HepG2 (cell line): ENCODE measurements around the gene HDHD3. TPM values are rescaled to one million over a fixed set of nuclear protein-coding genes. Genes with fewer than 3 reads are reported as not detected.

Experiments
- ATAC-seq: fragments of 200-7000 bp; cut with Tn5 transposase; 3 replicates; pipeline ENCODE4 v1.9.1; 2020; ENCODE audit warnings: mild to moderate bottlenecking, moderate library complexity
- BruUV-seq: library from RNA; stranded (reverse); fragments of 400-500 nt; replicated peaks from 2 replicates; lab custom pipeline; 2021; lab: Mats Ljungman, UMichigan
- CTCF ChIA-PET: fragments of 300-600 bp; formaldehyde crosslinking; extraction: SDS; loops from one replicate; lab custom pipeline; 2021; ENCODE audit warnings: low total read pairs, inconsistent platforms, low intra/inter-chr PET ratio; lab: Yijun Ruan, JAX
- POLR2A ChIA-PET: fragments of 350-600 bp; sonication (Branson Sonifier 250); formaldehyde crosslinking; loops from one replicate; lab custom pipeline; 2020; ENCODE audit warnings: antibody characterized with exemption, inconsistent platforms; lab: Yijun Ruan, JAX
- DNase-seq: peaks from one replicate; pipeline ENCODE4 v3.0.0-alpha.2; 2015; ENCODE audit warnings: low spot score
- FAIRE-seq: peaks from 3 replicates; lab custom pipeline; 2011; peaks lifted over from hg19 to GRCh38; lab: Jason Lieb, UNC
- H2AFZ ChIP-seq: one replicate; pipeline ENCODE4 v1.6.1; 2011; ENCODE audit warnings: low read length, inconsistent platforms
- H3K27ac ChIP-seq: fragments of 300-600 bp; 3 replicates; pipeline ENCODE4 v1.8.0; 2011; ENCODE audit warnings: mixed run types, mild to moderate bottlenecking, mixed read lengths, low read length, inconsistent platforms; ENCODE audit not compliant: insufficient read depth; ENCODE audit errors: extremely low read length
- H3K27me3 ChIP-seq, 2 experiments: fragments of 200-600 bp in 1 of 2; 2 replicates in 1 of 2; 3 replicates in 1 of 2; pipeline versions ENCODE4 v1.6.0 to v1.8.0; 2011; ENCODE audit warnings: low read length in 2 of 2, mild to moderate bottlenecking in 2 of 2, moderate library complexity in 2 of 2, inconsistent platforms in 1 of 2; ENCODE audit not compliant: insufficient read depth in 2 of 2, control insufficient read depth in 1 of 2
- H3K36me3 ChIP-seq, 2 experiments: fragments of 200-600 bp in 1 of 2; replicated peaks in 1 of 2; 2 replicates in 1 of 2; 3 replicates in 1 of 2; pipeline versions ENCODE4 v1.5.1 to v1.8.0; 2011; ENCODE audit warnings: low read length in 2 of 2, inconsistent platforms in 1 of 2; ENCODE audit not compliant: insufficient read depth in 2 of 2, control insufficient read depth in 1 of 2
- H3K4me1 ChIP-seq: 2 replicates; pipeline ENCODE4 v1.5.1; 2012; ENCODE audit warnings: low read length, inconsistent platforms; ENCODE audit not compliant: insufficient read depth
- H3K4me2 ChIP-seq: 2 replicates; pipeline ENCODE4 v1.6.0; 2011; ENCODE audit warnings: low read depth, low read length, inconsistent platforms
- H3K4me3 ChIP-seq, 3 experiments: fragments of 200-600 bp in 1 of 3; sonication (generic), shearing (Covaris generic) in 1 of 3; replicated peaks in 1 of 3; 2 replicates each; pipeline ENCODE4 v1.5.1; 2011 to 2016; ENCODE audit warnings: low read length in 3 of 3, inconsistent platforms in 2 of 3, low read depth in 2 of 3, mild to moderate bottlenecking in 2 of 3, control low read depth in 1 of 3, mixed read lengths in 1 of 3; ENCODE audit not compliant: insufficient read depth in 1 of 3
- H3K79me2 ChIP-seq: one replicate; pipeline ENCODE4 v1.6.1; 2011; ENCODE audit warnings: low read length, inconsistent platforms; ENCODE audit not compliant: insufficient read depth
- H3K9ac ChIP-seq: 2 replicates; pipeline ENCODE4 v1.6.0; 2011; ENCODE audit warnings: mild to moderate bottlenecking, low read depth, low read length, inconsistent platforms; ENCODE audit not compliant: insufficient read depth
- H3K9me3 ChIP-seq: 2 replicates; pipeline ENCODE4 v1.5.1; 2012; ENCODE audit warnings: mild to moderate bottlenecking, low read length
- H4K20me1 ChIP-seq: 2 replicates; pipeline ENCODE4 v1.6.0; 2011; ENCODE audit warnings: inconsistent platforms, mild to moderate bottlenecking, low read length, moderate library complexity; ENCODE audit not compliant: insufficient read depth
- ETV5 ChIP-seq: IDR thresholded peaks from 2 replicates; pipeline ENCODE4 v1.6.1; 2018; ENCODE audit warnings: missing biosample characterization, missing genetic modification reagents, inconsistent platforms, borderline replicate concordance
- HNRNPK ChIP-seq: fragments of 200-400 bp; formaldehyde crosslinking; IDR thresholded peaks from 2 replicates; pipeline ENCODE4 v1.6.1; 2018; ENCODE audit warnings: low read length, low read depth, moderate library complexity, mild to moderate bottlenecking; ENCODE audit not compliant: poor library complexity, severe bottlenecking
- KDM3A ChIP-seq: IDR thresholded peaks from 2 replicates; pipeline ENCODE4 v1.6.1; 2018; ENCODE audit warnings: low read depth, missing compliant biosample characterization
- MAFK ChIP-seq, 2 experiments: IDR thresholded peaks in 1 of 2; conservative IDR thresholded peaks in 1 of 2; 2 replicates each; pipeline ENCODE4 v1.6.1; 2011; ENCODE audit warnings: improper control_type of control experiment in 2 of 2, low read length in 2 of 2
- NR2F2 ChIP-seq: IDR thresholded peaks from 2 replicates; pipeline ENCODE4 v1.6.1; 2012; ENCODE audit warnings: low read depth, inconsistent platforms, borderline replicate concordance
- RARA ChIP-seq: IDR thresholded peaks from 2 replicates; pipeline ENCODE4 v1.6.1; 2016; ENCODE audit warnings: missing genetic modification reagents, missing compliant biosample characterization
- SOX13 ChIP-seq, 3 experiments: fragments of 450-650 bp in 1 of 3; sonication (generic) in 1 of 3; formaldehyde crosslinking in 1 of 3; IDR thresholded peaks in 2 of 3; conservative IDR thresholded peaks in 1 of 3; 2 replicates each; pipeline versions ENCODE4 v1.5.0 to v1.6.1; 2016 to 2020; ENCODE audit warnings: antibody characterized with exemption in 1 of 3, mild to moderate bottlenecking in 1 of 3, missing compliant biosample characterization in 1 of 3, missing genetic modification reagents in 1 of 3, moderate library complexity in 1 of 3
- STAG1 ChIP-seq: sonication (generic); formaldehyde crosslinking; IDR thresholded peaks from 2 replicates; pipeline ENCODE4 v1.4.0; 2020; ENCODE audit warnings: missing genetic modification reagents
- TOPORS ChIP-seq: sonication (generic); formaldehyde crosslinking; IDR thresholded peaks from 2 replicates; pipeline ENCODE4 v1.8.0; 2023; ENCODE audit warnings: mild to moderate bottlenecking, missing genetic modification reagents
- XRCC5 ChIP-seq: fragments of 200-400 bp; formaldehyde crosslinking; optimal IDR thresholded peaks from 2 replicates; pipeline ENCODE3; 2017; ENCODE audit warnings: mild to moderate bottlenecking, low read length
- ZBTB21 ChIP-seq: sonication (generic); formaldehyde crosslinking; IDR thresholded peaks from 2 replicates; pipeline ENCODE4 v1.4.0; 2020; ENCODE audit warnings: missing genetic modification reagents
- ZNF264 ChIP-seq: sonication (generic); formaldehyde crosslinking; IDR thresholded peaks from 2 replicates; pipeline ENCODE4 v1.4.0; 2020; ENCODE audit warnings: missing genetic modification reagents
- ZNF317 ChIP-seq: sonication (generic); formaldehyde crosslinking; IDR thresholded peaks from 2 replicates; pipeline ENCODE4 v1.5.0; 2020; ENCODE audit warnings: mild to moderate bottlenecking, missing genetic modification reagents
- ZNF333 ChIP-seq: sonication (generic); formaldehyde crosslinking; IDR thresholded peaks from 2 replicates; pipeline ENCODE4 v1.4.0; 2020; ENCODE audit warnings: mild to moderate bottlenecking, missing genetic modification reagents, borderline replicate concordance
- ZNF354B ChIP-seq: sonication (generic); formaldehyde crosslinking; IDR thresholded peaks from 2 replicates; pipeline ENCODE4 v1.8.0; 2022; ENCODE audit warnings: mild to moderate bottlenecking, missing genetic modification reagents
- ZNF879 ChIP-seq: sonication (generic); formaldehyde crosslinking; IDR thresholded peaks from 2 replicates; pipeline ENCODE4 v1.8.1; 2023; ENCODE audit warnings: missing genetic modification reagents
- WGBS: methylation state at CpG from one replicate; pipeline ENCODE4 v1.1.6; 2017; ENCODE audit warnings: low lambda C conversion rate; 5-methylcytosine and 5-hydroxymethylcytosine counted together
- in situ Hi-C: cut with HindIII; loops from 2 replicates; pipeline ENCODE4 v1.10.0; 2017; ENCODE audit warnings: low pct_unique_long_range_greater_than_20kb; ENCODE audit not compliant: extremely low pct_ligation_motif_present
- intact Hi-C: fragments of 100-400 bp; cut with micrococcal nuclease; formaldehyde crosslinking; loops from one replicate; pipeline ENCODE4 v1.10.0; 2022; ENCODE audit not compliant: unreplicated experiment
- polyA plus RNA-seq, 8 experiments: library from polyadenylated mRNA; depleted of rRNA in 3 of 8; stranded (reverse) in 7 of 8; unstranded in 1 of 8; fragments of >200 nt; fragmentation: Illumina TruSeq in 4 of 8; extraction: Trizol in 4 of 8; gene quantifications; 2 replicates each; pipeline versions ENCODE4 v1.2.1 to v1.2.3, GENCODE V29; 2011 to 2016; ENCODE audit warnings: low read depth in 4 of 8, missing spikeins in 1 of 8, mixed read lengths in 1 of 8; ENCODE audit not compliant: insufficient read depth in 1 of 8
- total RNA-seq, 5 experiments: library from RNA; depleted of rRNA; stranded (reverse); fragments of >200 nt; fragmentation: Illumina TruSeq; extraction: Trizol; gene quantifications; 2 replicates each; pipeline ENCODE4 v1.2.3, GENCODE V29; 2016; ENCODE audit warnings: low read depth in 1 of 5
- TF ChIP-seq, protein P1 (sequence below): sonication (generic); formaldehyde crosslinking; IDR thresholded peaks from 2 replicates; pipeline ENCODE4 v1.5.0; 2020; ENCODE audit warnings: missing genetic modification reagents
- TF ChIP-seq, protein P2 (sequence below): sonication (generic); formaldehyde crosslinking; IDR thresholded peaks from 2 replicates; pipeline ENCODE4 v1.5.0; 2020; ENCODE audit warnings: mild to moderate bottlenecking, missing genetic modification reagents, borderline replicate concordance
- TF ChIP-seq, protein P3 (sequence below): sonication (generic); formaldehyde crosslinking; IDR thresholded peaks from 2 replicates; pipeline ENCODE4 v1.8.1; 2023; ENCODE audit warnings: missing genetic modification reagents, mild to moderate bottlenecking, borderline replicate concordance
- TF ChIP-seq, protein P4 (sequence below): fragments of 450-650 bp; IDR thresholded peaks from 2 replicates; pipeline ENCODE4 v1.6.1; 2017
- TF ChIP-seq, protein P5 (sequence below): IDR thresholded peaks from 2 replicates; pipeline ENCODE4 v1.6.1; 2016; ENCODE audit warnings: mild to moderate bottlenecking, missing biosample characterization, missing genetic modification reagents

Gene HDHD3
- total and polyA plus RNA-seq, 2 of the 13 experiments (the other 11 are each of a cell fraction or from before 2014, with no cell fraction given), result 23.1 to 38.5 TPM

DNA sequence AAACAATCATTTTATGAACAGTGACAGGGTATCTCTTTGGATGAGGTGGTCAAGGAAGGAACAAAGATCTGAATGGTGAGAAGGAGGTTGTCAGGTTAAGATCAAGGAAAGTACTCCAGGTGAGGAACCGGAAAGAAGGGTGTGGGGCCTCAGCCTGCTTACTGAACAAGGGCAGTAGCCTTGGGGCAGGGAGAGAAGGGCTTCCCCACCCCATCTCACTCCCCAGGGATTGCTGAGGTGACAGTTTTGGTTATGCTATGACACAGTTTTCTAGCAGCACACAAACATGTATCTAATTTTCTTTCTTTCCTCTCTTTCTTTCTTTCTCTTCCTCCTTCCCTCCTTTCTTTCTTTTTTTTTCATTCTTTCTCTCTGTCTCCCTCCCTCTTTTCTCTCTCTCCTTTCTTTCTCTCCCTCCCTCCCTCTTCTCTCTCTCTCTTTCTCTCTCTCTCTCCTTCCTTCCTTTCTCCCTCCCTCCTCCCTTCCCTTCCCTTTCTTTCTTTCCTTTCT is 4.1 kb upstream of the HDHD3 start:
- intact Hi-C loops, result no loop called here
- DNase-seq, result no peak
- TF ChIP-seq NR2F2 (no peak), MAFK (conservative IDR thresholded peaks at IDR 0.05 in 1 of 2, IDR thresholded peaks at IDR 0.05 in 1 of 2; ENCODE audit: low read length in 2 of 2) (peak; percentile 97), ZNF333 (CRISPR knock-in tag) (no peak), ZNF354B (CRISPR knock-in tag) (no peak), TOPORS (CRISPR knock-in tag) (no peak), XRCC5 (no peak), KDM3A (CRISPR knock-in tag) (no peak), SOX13 (IDR thresholded peaks at IDR 0.05) (no peak), SOX13 (CRISPR knock-in tag; conservative IDR thresholded peaks at IDR 0.05 in 1 of 2, IDR thresholded peaks at IDR 0.05 in 1 of 2) (peak in 1 of 2 experiments; percentile 18; a peak in 1 of 4 replicates), STAG1 (CRISPR knock-in tag) (no peak), ZBTB21 (no peak), HNRNPK (peak; percentile 44), ETV5 (CRISPR knock-in tag) (peak; percentile 17; the same call in 1 of the 2 replicates), ZNF264 (CRISPR knock-in tag) (no peak), RARA (CRISPR knock-in tag) (peak; percentile 20; the same call in 1 of the 2 replicates), ZNF317 (CRISPR knock-in tag) (no peak), ZNF879 (CRISPR knock-in tag) (no peak)
- TF ChIP-seq, protein P1, sequence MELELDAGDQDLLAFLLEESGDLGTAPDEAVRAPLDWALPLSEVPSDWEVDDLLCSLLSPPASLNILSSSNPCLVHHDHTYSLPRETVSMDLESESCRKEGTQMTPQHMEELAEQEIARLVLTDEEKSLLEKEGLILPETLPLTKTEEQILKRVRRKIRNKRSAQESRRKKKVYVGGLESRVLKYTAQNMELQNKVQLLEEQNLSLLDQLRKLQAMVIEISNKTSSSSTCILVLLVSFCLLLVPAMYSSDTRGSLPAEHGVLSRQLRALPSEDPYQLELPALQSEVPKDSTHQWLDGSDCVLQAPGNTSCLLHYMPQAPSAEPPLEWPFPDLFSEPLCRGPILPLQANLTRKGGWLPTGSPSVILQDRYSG (CRISPR knock-in tag), result no peak
- TF ChIP-seq, protein P2, sequence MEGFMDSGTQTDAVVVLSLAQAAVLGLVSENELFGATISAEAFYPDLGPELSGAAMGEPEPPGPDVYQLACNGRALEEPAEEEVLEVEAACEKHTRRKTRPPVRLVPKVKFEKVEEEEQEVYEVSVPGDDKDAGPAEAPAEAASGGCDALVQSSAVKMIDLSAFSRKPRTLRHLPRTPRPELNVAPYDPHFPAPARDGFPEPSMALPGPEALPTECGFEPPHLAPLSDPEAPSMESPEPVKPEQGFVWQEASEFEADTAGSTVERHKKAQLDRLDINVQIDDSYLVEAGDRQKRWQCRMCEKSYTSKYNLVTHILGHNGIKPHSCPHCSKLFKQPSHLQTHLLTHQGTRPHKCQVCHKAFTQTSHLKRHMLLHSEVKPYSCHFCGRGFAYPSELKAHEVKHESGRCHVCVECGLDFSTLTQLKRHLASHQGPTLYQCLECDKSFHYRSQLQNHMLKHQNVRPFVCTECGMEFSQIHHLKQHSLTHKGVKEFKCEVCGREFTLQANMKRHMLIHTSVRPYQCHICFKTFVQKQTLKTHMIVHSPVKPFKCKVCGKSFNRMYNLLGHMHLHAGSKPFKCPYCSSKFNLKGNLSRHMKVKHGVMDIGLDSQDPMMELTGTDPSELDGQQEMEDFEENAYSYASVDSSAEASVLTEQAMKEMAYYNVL, result peak; percentile 89
- TF ChIP-seq, protein P3, sequence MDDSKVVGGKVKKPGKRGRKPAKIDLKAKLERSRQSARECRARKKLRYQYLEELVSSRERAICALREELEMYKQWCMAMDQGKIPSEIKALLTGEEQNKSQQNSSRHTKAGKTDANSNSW (CRISPR knock-in tag), result no peak
- TF ChIP-seq, protein P4, sequence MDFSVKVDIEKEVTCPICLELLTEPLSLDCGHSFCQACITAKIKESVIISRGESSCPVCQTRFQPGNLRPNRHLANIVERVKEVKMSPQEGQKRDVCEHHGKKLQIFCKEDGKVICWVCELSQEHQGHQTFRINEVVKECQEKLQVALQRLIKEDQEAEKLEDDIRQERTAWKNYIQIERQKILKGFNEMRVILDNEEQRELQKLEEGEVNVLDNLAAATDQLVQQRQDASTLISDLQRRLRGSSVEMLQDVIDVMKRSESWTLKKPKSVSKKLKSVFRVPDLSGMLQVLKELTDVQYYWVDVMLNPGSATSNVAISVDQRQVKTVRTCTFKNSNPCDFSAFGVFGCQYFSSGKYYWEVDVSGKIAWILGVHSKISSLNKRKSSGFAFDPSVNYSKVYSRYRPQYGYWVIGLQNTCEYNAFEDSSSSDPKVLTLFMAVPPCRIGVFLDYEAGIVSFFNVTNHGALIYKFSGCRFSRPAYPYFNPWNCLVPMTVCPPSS, result no peak
- TF ChIP-seq, protein P5, sequence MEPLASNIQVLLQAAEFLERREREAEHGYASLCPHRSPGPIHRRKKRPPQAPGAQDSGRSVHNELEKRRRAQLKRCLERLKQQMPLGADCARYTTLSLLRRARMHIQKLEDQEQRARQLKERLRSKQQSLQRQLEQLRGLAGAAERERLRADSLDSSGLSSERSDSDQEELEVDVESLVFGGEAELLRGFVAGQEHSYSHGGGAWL (CRISPR knock-in tag), result no peak

More for the DNA sequence above, 4.1 kb upstream of the HDHD3 start:
- Histone ChIP-seq H2AFZ (peak overlapping the region; percentile 3), H3K4me3 (peak overlapping the region; percentile 33 to 64 (median 43); a peak in 4 of 6 replicates), H3K36me3 (no peaks in the 10 kb centered on the region), H3K9ac (peak overlapping the region; percentile 57), H3K4me1 (peaks cover 86% of the 10 kb centered on the region), H4K20me1 (no peaks in the 10 kb centered on the region), H3K27ac (peak overlapping the region; percentile 83), H3K9me3 (no peaks in the 10 kb centered on the region), H3K79me2 (peaks cover 7% of the 10 kb centered on the region), H3K4me2 (peak overlapping the region; percentile 91), H3K27me3 (no peaks in the 10 kb centered on the region)
- ATAC-seq (no peak), FAIRE-seq (no peak)
- WGBS, result 0% methylated on average over 1 of the region's 1 CpG
- CTCF ChIA-PET, result no interaction called here
- no TSS peak for BruUV-seq
- POLR2A ChIA-PET, result no interaction called here
- in situ Hi-C loops, result no loop called here
